PFSK-1 (cell line): ENCODE data around the gene KCNMA1.

Experiments
- FOXP2 ChIP-seq: optimal IDR thresholded peaks from 2 replicates; pipeline ENCODE3; 2011; ENCODE audit warnings: borderline replicate concordance, control low read depth, inconsistent platforms; ENCODE audit not compliant: insufficient read depth; ENCODE audit errors: extremely low read length, extremely low read depth
- POLR2AphosphoS5 ChIP-seq: IDR thresholded peaks from 2 replicates; pipeline ENCODE4 v1.6.1; 2012; ENCODE audit warnings: low read depth, mild to moderate bottlenecking, control low read depth, low read length, moderate library complexity
- SIN3A ChIP-seq: IDR thresholded peaks from 2 replicates; pipeline ENCODE4 v1.6.1; 2012; ENCODE audit warnings: mild to moderate bottlenecking, low read length, moderate library complexity, borderline replicate concordance; ENCODE audit not compliant: insufficient read depth
- TAF1 ChIP-seq: IDR thresholded peaks from 2 replicates; pipeline ENCODE4 v1.6.1; 2012; ENCODE audit warnings: low read length, control low read depth, borderline replicate concordance; ENCODE audit not compliant: insufficient read depth
- TF ChIP-seq, protein P1 (sequence below), 2 experiments: IDR thresholded peaks; 2 replicates each; pipeline versions ENCODE4 v1.6.1 to v1.8.0; 2011 to 2012; ENCODE audit warnings: low read depth in 2 of 2, low read length in 2 of 2, control low read depth in 1 of 2, inconsistent platforms in 1 of 2, mild to moderate bottlenecking in 1 of 2, moderate library complexity in 1 of 2; ENCODE audit not compliant: insufficient read depth in 1 of 2

Gene KCNMA1

DNA sequence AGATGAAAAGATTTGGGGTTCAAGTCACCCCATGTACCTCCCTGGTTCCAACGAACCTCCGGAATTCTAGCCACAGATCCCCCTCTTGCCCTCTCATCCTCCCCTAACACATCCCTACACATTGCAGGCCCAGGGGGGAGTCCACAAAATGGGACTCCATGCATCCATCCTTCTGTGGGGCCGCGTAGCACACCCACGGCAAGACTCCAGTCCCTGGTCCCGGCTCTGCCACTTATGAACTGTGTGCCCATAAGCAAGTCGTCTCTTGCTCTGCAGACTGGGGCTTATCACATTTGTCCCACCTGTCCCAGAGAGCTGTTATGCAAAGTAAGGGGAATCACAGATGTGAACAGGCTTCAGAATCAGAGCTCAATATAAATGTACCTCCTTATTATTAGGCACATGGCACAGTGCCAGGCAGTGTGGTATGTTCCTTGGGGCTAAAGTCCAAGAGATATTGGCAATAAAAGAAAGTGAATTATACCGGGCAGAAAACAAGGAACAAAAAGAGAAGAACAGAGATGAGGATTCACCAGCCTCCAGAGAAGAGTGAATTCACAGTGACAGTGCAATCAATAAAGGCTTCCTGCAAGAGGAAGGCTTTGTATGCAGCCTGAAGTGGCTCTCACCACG lies 73.9 kb downstream of the KCNMA1 start:
- TF ChIP-seq FOXP2 (no peak), TAF1 (no peak), POLR2AphosphoS5 (no peak), SIN3A (no peak)
- TF ChIP-seq, protein P1, sequence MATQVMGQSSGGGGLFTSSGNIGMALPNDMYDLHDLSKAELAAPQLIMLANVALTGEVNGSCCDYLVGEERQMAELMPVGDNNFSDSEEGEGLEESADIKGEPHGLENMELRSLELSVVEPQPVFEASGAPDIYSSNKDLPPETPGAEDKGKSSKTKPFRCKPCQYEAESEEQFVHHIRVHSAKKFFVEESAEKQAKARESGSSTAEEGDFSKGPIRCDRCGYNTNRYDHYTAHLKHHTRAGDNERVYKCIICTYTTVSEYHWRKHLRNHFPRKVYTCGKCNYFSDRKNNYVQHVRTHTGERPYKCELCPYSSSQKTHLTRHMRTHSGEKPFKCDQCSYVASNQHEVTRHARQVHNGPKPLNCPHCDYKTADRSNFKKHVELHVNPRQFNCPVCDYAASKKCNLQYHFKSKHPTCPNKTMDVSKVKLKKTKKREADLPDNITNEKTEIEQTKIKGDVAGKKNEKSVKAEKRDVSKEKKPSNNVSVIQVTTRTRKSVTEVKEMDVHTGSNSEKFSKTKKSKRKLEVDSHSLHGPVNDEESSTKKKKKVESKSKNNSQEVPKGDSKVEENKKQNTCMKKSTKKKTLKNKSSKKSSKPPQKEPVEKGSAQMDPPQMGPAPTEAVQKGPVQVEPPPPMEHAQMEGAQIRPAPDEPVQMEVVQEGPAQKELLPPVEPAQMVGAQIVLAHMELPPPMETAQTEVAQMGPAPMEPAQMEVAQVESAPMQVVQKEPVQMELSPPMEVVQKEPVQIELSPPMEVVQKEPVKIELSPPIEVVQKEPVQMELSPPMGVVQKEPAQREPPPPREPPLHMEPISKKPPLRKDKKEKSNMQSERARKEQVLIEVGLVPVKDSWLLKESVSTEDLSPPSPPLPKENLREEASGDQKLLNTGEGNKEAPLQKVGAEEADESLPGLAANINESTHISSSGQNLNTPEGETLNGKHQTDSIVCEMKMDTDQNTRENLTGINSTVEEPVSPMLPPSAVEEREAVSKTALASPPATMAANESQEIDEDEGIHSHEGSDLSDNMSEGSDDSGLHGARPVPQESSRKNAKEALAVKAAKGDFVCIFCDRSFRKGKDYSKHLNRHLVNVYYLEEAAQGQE (IDR thresholded peaks at IDR 0.05; ENCODE audit: insufficient read depth in 1 of 2, low read depth in 2 of 2, low read length in 2 of 2) = no peak

DNA sequence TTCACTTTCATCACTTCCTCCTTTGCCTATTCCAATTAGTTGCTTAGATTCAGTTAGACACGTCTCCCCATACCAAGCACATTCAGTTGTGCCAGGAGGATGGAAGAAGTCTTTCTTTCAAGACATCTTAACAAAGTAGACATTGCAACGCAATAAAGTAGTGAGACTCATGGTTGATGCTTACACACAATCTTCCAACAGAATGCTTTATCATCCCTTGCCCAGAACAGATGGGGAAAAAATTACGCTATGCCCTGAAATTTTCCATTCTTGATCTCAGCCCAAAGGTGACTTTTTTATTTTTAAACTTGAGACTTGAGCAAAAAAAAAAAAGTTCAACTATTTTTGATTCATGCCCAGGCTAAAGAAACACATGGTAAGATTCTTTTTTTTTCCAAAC lies 74.9 kb downstream of the KCNMA1 start:
- TF ChIP-seq TAF1 (no peak), SIN3A (no peak), POLR2AphosphoS5 (no peak), FOXP2 (no peak)
- TF ChIP-seq, protein P1 (IDR thresholded peaks at IDR 0.05; ENCODE audit: insufficient read depth in 1 of 2, low read depth in 2 of 2, low read length in 2 of 2) = no peak

DNA sequence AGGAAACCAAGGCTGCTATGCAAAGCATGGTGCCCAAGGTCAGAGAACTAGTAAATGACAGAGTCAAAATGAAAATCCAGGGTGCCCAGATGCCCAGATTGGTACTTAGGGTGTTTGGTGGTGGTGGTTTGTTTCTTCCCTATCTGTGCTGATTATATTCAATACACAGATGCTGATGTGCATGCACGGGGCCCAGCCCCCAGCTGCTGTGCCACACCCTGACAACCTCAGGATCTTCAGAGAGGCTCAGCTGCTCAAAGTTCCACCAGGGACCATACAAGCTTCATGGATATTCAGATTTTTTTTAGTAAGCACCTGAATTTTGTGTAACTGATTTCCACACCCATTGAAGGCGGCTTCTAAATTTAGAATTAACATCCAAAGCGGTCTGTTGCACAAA lies 75.6 kb downstream of the KCNMA1 start:
- TF ChIP-seq TAF1 (no peak), SIN3A (no peak), POLR2AphosphoS5 (no peak), FOXP2 (no peak)
- TF ChIP-seq, protein P1 (IDR thresholded peaks at IDR 0.05; ENCODE audit: insufficient read depth in 1 of 2, low read depth in 2 of 2, low read length in 2 of 2) = no peak

DNA sequence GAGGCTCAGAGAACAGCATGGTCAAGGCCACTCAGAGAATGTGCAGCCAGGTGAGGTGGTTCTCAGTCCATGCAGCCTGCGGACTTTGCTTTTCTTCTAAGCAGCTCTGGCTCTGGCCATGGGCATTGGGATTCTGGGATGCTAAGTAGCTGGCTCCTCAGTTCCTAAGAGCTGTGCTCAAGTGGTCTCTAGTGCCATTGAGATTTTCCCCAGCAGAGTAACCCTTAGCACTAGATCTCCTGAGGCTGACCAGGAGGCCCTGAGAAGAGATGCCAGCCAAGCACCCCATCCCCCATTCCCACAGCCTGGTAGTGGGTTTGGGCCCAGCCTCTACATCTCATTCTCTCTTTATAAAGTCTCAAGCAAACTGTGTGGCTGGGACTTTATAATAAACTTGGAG lies 77.1 kb downstream of the KCNMA1 start:
- TF ChIP-seq, protein P1 (IDR thresholded peaks at IDR 0.05; ENCODE audit: insufficient read depth in 1 of 2, low read depth in 2 of 2, low read length in 2 of 2) = no peak
- TF ChIP-seq FOXP2 (no peak), TAF1 (no peak), SIN3A (no peak), POLR2AphosphoS5 (no peak)

DNA sequence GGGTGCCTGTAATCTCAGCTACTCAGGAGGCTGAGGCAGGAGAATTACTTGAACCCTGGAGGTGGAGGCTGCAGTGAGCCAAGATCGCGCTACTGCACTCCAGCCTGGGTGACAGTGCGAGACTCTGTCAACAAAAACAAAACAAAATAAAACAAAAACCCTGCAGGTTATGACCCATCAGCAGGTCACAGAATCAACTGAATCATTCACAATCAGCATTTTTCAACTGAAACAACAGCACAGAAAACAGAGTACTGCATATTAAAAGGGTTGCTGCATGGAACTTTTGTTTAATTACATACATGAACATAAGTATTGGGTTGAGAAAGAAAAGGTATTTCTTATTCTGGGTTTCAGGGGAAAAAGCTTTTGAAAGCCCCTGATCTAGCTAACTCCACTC lies 77.6 kb downstream of the KCNMA1 start:
- TF ChIP-seq POLR2AphosphoS5 = no peak
- TF ChIP-seq, protein P1 (IDR thresholded peaks at IDR 0.05; ENCODE audit: insufficient read depth in 1 of 2, low read depth in 2 of 2, low read length in 2 of 2) = no peak
- no peak for TF ChIP-seq FOXP2
- no peak for TF ChIP-seq TAF1
- TF ChIP-seq SIN3A = no peak
